Activated B cell treated with CpG ODN at 0.5 μM for 24 hours (primary cell): Measurements from ENCODE around the gene TIFAB. TPM values are rescaled to one million over a fixed set of nuclear protein-coding genes. Genes with fewer than 3 reads are reported as not detected.
A peak's percentile ranks its signal among the peaks of the same experiment; 100 is the strongest.

Experiments used
- ATAC-seq: fragments of 200-7000 bp; cut with Tn5 transposase; one replicate; pipeline ENCODE4 v1.10.0; 2021; ENCODE audit warnings: low read depth, mild to moderate bottlenecking, moderate library complexity
- CTCF ChIA-PET: fragments of 350-600 bp; sonication (Branson Sonifier 250); formaldehyde crosslinking; loops from one replicate; lab custom pipeline; 2021; ENCODE audit warnings: antibody characterized with exemption; lab: Charles Lee
- POLR2A ChIA-PET: fragments of 350-600 bp; sonication (Branson Sonifier 250); formaldehyde crosslinking; loops from one replicate; lab custom pipeline; 2021; ENCODE audit warnings: antibody characterized with exemption; lab: Charles Lee
- DNase-seq: peaks from one replicate; pipeline ENCODE4 v3.0.0; 2022
- H3K27ac Mint-ChIP-seq: one replicate; pipeline ENCODE4 v1.8.0; 2020; ENCODE audit warnings: mixed read lengths
- H3K27me3 Mint-ChIP-seq: one replicate; pipeline ENCODE4 v1.8.0; 2021; ENCODE audit warnings: mixed read lengths
- H3K36me3 Mint-ChIP-seq: one replicate; pipeline ENCODE4 v1.8.0; 2021; ENCODE audit warnings: low read depth, mixed read lengths
- H3K4me1 Mint-ChIP-seq: one replicate; pipeline ENCODE4 v1.8.0; 2021; ENCODE audit warnings: mixed read lengths
- H3K4me3 Mint-ChIP-seq: one replicate; pipeline ENCODE4 v1.8.0; 2020; ENCODE audit warnings: mild to moderate bottlenecking, mixed read lengths
- H3K9me3 Mint-ChIP-seq: one replicate; pipeline ENCODE4 v1.8.0; 2020; ENCODE audit warnings: mixed read lengths
- intact Hi-C: fragments of 100-400 bp; cut with micrococcal nuclease; formaldehyde crosslinking; loops from one replicate; pipeline ENCODE4 v1.15.1; 2024
- total RNA-seq: library from RNA; stranded (reverse); gene quantifications from 2 replicates; pipeline ENCODE4 v1.2.3, GENCODE V29; 2022
- TF ChIP-seq, protein P1 (sequence below): fragments of 200-600 bp; IDR thresholded peaks from one replicate; pipeline ENCODE4 v1.8.0; 2022; ENCODE audit warnings: antibody characterized with exemption, mild to moderate bottlenecking

The TIFAB gene
- total RNA-seq, 1 donor from 2014 or later, result not detected

DNA sequence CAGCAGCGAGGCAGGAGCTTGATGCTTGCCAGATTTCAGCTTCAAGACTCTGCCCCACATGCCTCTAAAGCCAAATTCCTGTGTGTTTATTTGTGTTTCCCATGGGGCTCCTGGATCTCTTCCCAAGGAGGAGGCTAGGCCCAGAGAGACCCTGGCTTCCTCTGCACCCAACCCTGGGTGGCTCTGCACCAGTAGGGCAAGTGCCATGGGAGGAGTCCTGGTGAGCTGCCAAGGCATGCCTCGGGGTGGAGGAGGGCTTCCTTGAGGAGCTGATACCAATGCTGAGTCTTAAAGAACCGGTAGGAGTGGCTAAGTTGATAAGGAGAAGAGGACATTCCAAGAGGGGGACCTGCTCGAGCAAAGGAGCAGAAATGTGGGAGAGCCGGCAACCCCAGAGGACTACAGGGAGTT, 6.8 kb upstream of the TIFAB start:
- ATAC-seq, result no peak
- ChIA-PET CTCF (interaction anchor here (1.2 to 3.6 kb wide), 5 partner anchors 9 to 107 kb away, joined by 3 to 19 read pairs (median 6); partner anchors contain the start of gene DCANP1), POLR2A (no interaction called here)
- TF ChIP-seq, protein P1, sequence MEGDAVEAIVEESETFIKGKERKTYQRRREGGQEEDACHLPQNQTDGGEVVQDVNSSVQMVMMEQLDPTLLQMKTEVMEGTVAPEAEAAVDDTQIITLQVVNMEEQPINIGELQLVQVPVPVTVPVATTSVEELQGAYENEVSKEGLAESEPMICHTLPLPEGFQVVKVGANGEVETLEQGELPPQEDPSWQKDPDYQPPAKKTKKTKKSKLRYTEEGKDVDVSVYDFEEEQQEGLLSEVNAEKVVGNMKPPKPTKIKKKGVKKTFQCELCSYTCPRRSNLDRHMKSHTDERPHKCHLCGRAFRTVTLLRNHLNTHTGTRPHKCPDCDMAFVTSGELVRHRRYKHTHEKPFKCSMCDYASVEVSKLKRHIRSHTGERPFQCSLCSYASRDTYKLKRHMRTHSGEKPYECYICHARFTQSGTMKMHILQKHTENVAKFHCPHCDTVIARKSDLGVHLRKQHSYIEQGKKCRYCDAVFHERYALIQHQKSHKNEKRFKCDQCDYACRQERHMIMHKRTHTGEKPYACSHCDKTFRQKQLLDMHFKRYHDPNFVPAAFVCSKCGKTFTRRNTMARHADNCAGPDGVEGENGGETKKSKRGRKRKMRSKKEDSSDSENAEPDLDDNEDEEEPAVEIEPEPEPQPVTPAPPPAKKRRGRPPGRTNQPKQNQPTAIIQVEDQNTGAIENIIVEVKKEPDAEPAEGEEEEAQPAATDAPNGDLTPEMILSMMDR, result no peak
- Mint-ChIP-seq H3K4me3 (no peak overlapping the region), H3K9me3 (no peaks in the 10 kb centered on the region), H3K4me1 (no peaks in the 10 kb centered on the region), H3K36me3 (no peaks in the 10 kb centered on the region), H3K27me3 (peaks cover 23% of the 10 kb centered on the region), H3K27ac (no peak overlapping the region)
- intact Hi-C loops, result no loop called here
- no peak for DNase-seq

- Mint-ChIP-seq H3K4me1 (no peaks in the 10 kb centered on the region), H3K27me3 (peaks cover 20% of the 10 kb centered on the region), H3K9me3 (no peaks in the 10 kb centered on the region), H3K27ac (no peak overlapping the region), H3K36me3 (no peaks in the 10 kb centered on the region), H3K4me3 (no peak overlapping the region)
- TF ChIP-seq, protein P1, result no peak
- ChIA-PET CTCF (interaction anchor here (1.2 to 3.6 kb wide), 8 partner anchors 7 to 115 kb away, joined by 3 to 19 read pairs (median 6); partner anchors contain the start of gene DCANP1), POLR2A (no interaction called here)
- DNase-seq (no peak), ATAC-seq (no peak)
- intact Hi-C loops, result no loop called here
Measured at GRCh38 chr5:135458356-135458755, 6.2 kb upstream of the TIFAB start.

GRCh38 chr5:135457424-135458071, 5.4 kb upstream of the TIFAB start:
- Mint-ChIP-seq H3K9me3 (no peaks in the 10 kb centered on the region), H3K27me3 (peaks cover 24% of the 10 kb centered on the region), H3K27ac (no peak overlapping the region), H3K36me3 (no peaks in the 10 kb centered on the region), H3K4me1 (no peaks in the 10 kb centered on the region), H3K4me3 (no peak overlapping the region)
- ChIA-PET CTCF (interaction anchor here (1.2 to 3.6 kb wide), 10 partner anchors 8 to 116 kb away, joined by 3 to 19 read pairs (median 6); partner anchors contain the start of gene DCANP1), POLR2A (no interaction called here)
- intact Hi-C loops, result loop anchor here (2.0 kb wide), 1 partner anchor 755 kb away; no protein-coding TSS in a partner anchor
- DNase-seq, result peak; percentile 27
- ATAC-seq, result peak; percentile 42
- TF ChIP-seq, protein P1, result no peak

- CTCF ChIA-PET, result interaction anchor here (1.4 to 3.6 kb wide), 9 partner anchors 8 to 110 kb away, joined by 3 to 19 read pairs (median 7); partner anchors contain the start of gene DCANP1
- TF ChIP-seq, protein P1, result no peak
- DNase-seq, result no peak
- Mint-ChIP-seq H3K36me3 (no peaks in the 10 kb centered on the region), H3K9me3 (no peaks in the 10 kb centered on the region), H3K27ac (no peak overlapping the region), H3K4me3 (no peak overlapping the region), H3K27me3 (peaks cover 21% of the 10 kb centered on the region), H3K4me1 (no peaks in the 10 kb centered on the region)
- intact Hi-C loops, result loop anchor here (2.0 kb wide), 1 partner anchor 756 kb away; no protein-coding TSS in a partner anchor
- POLR2A ChIA-PET, result no interaction called here
- ATAC-seq, result no peak
Measured at GRCh38 chr5:135456238-135457099, 4.3 kb upstream of the TIFAB start.
